ENCODE data around the gene DYSF. TPM values are rescaled to one million over a fixed set of nuclear protein-coding genes. Genes with fewer than 3 reads are reported as not detected.

Gene DYSF
- total and polyA plus RNA-seq, 2 donors (not counting 3 experiments of a cell fraction or from before 2014, with no cell fraction given): 50.9 to 152 TPM

- no peak for DNase-seq (ENCODE audit: low read depth, low spot score)
- no peaks in the 10 kb centered on the region for H3K79me2 ChIP-seq (ENCODE audit: control insufficient read depth, insufficient read depth, low read length)
- H3K27me3 ChIP-seq (ENCODE audit: control insufficient read depth in 2 of 2, insufficient read depth in 2 of 2, low read length in 2 of 2): no peaks in the 10 kb centered on the region
- H2AFZ ChIP-seq (ENCODE audit: low read depth, low read length): no peak overlapping the region
- no peaks in the 10 kb centered on the region for H3K36me3 ChIP-seq (ENCODE audit: control insufficient read depth in 2 of 2, extremely low read depth in 1 of 2, insufficient read depth in 2 of 2, low read length in 2 of 2)
- no peaks in the 10 kb centered on the region for H3K9me3 ChIP-seq (replicated peaks; ENCODE audit: control insufficient read depth, insufficient read depth, low read length)
- H4K20me1 ChIP-seq (replicated peaks; ENCODE audit: control insufficient read depth, extremely low read depth, insufficient read depth, low read length): no peaks in the 10 kb centered on the region
- H3K27ac ChIP-seq (ENCODE audit: insufficient read depth, low read depth, low read length): no peak overlapping the region
- H3K4me3 ChIP-seq (replicated peaks in 1 of 3; ENCODE audit: insufficient read depth in 1 of 3, low read depth in 1 of 3, low read length in 3 of 3): no peak overlapping the region
- H3K4me1 ChIP-seq (ENCODE audit: control insufficient read depth, extremely low read depth, insufficient read depth, low read length): peaks cover 54% of the 10 kb centered on the region
- ChIA-PET POLR2A (no interaction called here), CTCF (interaction anchor here (0.6 to 19.5 kb wide), 6 partner anchors 8 to 163 kb away, joined by 3 to 670 read pairs (median 24); partner anchors contain the start of gene DYSF)
- no peaks in the 10 kb centered on the region for H3K9me1 ChIP-seq (replicated peaks; ENCODE audit: control insufficient read depth, extremely low read depth, insufficient read depth, low read length)
- no TSS peak for BruUV-seq (replicated peaks)
- FAIRE-seq: no peak
- H3K9ac ChIP-seq (replicated peaks; ENCODE audit: extremely low read depth, insufficient read depth, low read length): no peak overlapping the region
- intact Hi-C loops (cut with micrococcal nuclease) (no loop called here), dilution Hi-C loops (cut with MboI; ENCODE audit: extremely low pct_ligation_motif_present, low sequenced_read_pairs) (no loop called here)
- TF ChIP-seq MYC (IDR thresholded peaks at IDR 0.05; ENCODE audit: low read depth, low read length): no peak
- TF ChIP-seq EZH2 (IDR thresholded peaks at IDR 0.05; ENCODE audit: borderline replicate concordance, low read depth, low read length, severe bottlenecking): no peak
- no peak for TF ChIP-seq JUN (IDR thresholded peaks at IDR 0.05; ENCODE audit: borderline replicate concordance, insufficient read depth, insufficient read length, low read depth)
- no peak for TF ChIP-seq GATA2 (IDR thresholded peaks at IDR 0.05; ENCODE audit: insufficient read depth, insufficient read length, low read depth, low read length)
- no peak for TF ChIP-seq POLR2AphosphoS5 (IDR thresholded peaks at IDR 0.05; ENCODE audit: insufficient read depth, low read depth, low read length)
- no peak for TF ChIP-seq MAX (IDR thresholded peaks at IDR 0.05; ENCODE audit: insufficient read depth, insufficient read length)
- no peak for TF ChIP-seq FOS (IDR thresholded peaks at IDR 0.05; ENCODE audit: borderline replicate concordance, insufficient read depth, low read length)
- TF ChIP-seq POLR2A (IDR thresholded peaks at IDR 0.05; ENCODE audit: low read depth, low read length): no peak
- no peak for TF ChIP-seq CTCF (IDR thresholded peaks at IDR 0.05; ENCODE audit: extremely low read depth in 1 of 2, insufficient read depth in 1 of 2, low read depth in 1 of 2, low read length in 2 of 2)
- no peak overlapping the region for H3K4me2 ChIP-seq (ENCODE audit: insufficient read depth, low read length)
These were observed 9.4 kb downstream of the DYSF start for GRCh38 chr2:71462641-71463341.

Measured in endothelial cell of umbilical vein (primary cell).